GM18861 (cell line): ENCODE data around the gene SMIM28.
A peak's percentile ranks its signal among the peaks of the same experiment; 100 is the strongest.
"Not testable (repeated sequence)": the region's sequence is repeated elsewhere in the genome, so short reads cannot be mapped to it uniquely, and the experiment has no call there.

Experiments used
- ATAC-seq: cut with Tn5 transposase; IDR thresholded peaks from one replicate; pipeline ENCODE4 v1.9.1; 2021; ENCODE audit not compliant: unreplicated experiment

Gene SMIM28

DNA sequence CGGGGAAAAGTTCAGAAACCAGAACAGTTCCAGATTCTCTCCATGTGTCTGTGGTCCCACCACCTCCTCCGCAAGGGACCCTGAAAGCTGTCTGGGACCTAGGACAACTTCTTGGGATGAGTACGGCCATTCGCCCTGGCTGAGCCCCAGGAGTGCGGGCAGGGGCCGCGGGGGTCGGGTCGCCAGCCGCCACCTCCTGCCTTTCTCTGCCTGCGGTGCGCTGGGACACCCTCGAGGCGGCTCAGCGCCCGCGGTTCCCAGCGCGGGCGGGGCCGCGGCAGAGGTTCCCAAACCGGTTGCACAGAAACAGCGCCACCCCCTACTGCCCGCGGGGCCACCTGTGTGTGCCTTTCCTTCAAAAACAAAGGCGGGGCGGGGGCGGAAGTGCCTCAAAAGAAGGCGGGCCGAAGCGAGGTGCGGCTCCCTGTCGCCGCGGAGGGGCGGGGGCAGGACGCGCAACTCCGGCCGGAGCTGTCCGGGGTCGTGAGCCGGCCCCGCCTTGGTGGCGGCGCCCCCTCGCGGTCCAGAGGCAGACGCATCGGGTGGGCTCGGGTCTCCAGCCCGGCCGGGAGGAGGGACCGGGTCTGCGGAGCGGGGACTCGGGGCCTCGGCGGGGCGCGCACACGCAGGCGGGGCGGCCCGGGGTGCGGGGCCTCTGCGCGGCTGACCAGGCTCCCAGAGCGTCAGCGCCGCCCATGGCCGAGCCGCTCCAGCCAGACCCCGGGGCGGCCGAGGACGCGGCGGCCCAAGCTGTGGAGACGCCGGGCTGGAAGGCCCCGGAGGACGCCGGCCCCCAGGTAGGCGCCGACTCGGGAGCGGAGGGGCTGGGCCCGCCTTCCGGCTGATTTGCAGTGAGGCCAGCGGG is 26.3 kb downstream of the SMIM28 start, which contains the start of gene HEBP2:
TSS of gene HEBP2 (plus strand) at position 423 of the 865 bp plus-strand sequence. CDS start at position 696, 273 bp downstream.
- ATAC-seq: peak; percentile 84

DNA sequence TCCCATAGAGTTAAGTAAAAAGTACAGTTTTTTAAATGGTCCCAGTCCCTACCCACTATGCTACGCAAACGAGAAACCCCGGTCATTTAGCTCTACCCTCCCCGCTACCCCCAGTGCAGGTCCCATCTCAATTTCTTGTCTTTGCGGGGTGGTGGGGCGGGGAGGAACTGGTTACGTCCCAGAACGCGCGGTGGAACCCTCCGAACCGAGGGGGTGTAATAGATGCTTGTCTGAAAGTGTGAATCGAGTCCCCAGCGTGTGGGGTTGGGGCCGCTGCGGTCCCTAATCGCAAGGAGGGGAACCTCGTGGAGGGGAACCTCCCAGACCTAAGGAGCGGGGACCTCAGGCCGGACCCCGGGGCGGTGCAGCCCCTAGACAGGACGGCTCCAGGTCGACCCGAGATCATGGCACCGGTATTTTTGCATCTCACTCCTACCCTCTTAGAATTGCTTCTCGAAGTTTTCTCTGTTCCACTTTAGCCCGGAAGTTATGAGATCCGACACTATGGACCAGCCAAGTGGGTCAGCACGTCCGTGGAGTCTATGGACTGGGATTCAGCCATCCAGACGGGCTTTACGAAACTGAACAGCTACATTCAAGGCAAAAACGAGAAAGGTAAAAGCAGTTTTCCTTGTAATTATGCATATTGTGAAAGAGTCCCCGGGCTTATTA is 27.1 kb downstream of the SMIM28 start:
- ATAC-seq: no peak

DNA sequence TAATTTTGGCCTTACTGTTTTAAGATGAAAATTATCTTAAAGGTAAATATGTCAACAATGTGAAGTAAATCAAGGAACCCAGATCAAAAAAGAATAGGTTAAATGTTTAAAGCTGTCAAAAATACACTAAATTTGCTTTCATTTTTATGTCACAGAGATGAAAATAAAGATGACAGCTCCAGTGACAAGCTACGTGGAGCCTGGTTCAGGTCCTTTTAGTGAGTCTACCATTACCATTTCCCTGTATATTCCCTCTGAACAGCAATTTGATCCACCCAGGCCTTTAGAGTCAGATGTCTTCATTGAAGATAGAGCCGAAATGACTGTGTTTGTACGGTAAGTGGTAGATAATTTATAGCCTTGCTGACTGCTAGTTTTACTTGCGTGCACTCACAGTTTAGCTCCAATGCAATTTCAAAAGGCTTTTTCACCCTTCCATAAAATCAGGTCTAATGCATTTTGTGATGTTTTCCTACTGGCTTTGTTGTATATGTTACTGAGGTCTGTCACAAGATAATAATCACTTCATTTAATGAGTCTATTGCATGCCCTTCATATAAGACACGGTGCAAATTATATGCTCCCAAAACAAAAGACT is 28.2 kb downstream of the SMIM28 start:
- ATAC-seq: no peak

DNA sequence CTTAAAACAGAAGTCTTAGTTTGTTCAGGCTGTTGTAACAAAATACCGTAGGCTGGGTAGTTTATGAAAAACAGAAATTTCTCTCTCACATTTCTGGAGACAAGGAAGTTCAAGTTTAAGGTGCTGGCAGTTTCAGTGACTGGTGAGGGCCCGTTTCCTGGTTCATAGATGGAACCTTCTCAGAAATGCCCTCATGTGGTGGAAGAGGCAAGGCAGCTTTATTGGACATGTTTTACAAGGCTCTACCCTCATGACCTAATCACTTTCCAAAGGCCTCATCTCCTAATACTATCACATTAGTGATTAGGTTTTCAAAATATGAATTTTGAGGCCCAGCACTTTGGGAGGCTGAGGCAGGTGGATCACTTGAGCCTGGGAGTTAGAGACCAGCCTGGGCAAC is 28.7 kb downstream of the SMIM28 start:
- no peak for ATAC-seq

DNA sequence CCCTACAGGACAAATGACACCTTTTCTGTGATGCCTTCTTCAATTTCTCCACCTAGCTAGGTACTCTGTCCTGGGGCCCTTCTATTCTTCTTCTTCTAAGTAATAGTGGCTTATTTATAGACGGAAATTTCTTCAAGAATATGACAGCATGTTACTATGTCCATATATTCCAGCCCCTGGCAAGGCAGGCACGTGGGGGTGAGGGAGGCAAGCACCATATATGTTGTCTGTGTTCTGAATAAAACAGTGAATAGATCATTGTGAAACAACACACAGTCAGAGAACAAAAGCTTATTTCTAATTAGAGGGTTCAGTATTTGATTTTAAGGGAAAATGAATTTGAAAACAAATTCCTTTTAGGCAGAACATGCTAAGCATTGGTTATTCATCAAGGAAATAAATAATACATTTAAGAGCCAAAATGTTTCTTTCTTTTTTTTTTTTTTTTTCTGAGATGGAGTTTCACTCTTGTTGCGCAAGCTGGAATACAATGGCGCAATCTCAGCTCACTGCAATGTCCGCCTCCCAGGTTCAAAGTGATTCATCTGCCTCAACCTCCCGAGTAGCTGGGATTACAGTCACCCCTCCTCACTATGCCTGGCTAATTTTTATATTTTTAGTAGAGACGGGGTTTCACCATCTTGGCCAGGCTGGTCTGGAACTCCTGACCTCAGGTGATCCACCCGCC is 32.5 kb downstream of the SMIM28 start:
- ATAC-seq: no peak

DNA sequence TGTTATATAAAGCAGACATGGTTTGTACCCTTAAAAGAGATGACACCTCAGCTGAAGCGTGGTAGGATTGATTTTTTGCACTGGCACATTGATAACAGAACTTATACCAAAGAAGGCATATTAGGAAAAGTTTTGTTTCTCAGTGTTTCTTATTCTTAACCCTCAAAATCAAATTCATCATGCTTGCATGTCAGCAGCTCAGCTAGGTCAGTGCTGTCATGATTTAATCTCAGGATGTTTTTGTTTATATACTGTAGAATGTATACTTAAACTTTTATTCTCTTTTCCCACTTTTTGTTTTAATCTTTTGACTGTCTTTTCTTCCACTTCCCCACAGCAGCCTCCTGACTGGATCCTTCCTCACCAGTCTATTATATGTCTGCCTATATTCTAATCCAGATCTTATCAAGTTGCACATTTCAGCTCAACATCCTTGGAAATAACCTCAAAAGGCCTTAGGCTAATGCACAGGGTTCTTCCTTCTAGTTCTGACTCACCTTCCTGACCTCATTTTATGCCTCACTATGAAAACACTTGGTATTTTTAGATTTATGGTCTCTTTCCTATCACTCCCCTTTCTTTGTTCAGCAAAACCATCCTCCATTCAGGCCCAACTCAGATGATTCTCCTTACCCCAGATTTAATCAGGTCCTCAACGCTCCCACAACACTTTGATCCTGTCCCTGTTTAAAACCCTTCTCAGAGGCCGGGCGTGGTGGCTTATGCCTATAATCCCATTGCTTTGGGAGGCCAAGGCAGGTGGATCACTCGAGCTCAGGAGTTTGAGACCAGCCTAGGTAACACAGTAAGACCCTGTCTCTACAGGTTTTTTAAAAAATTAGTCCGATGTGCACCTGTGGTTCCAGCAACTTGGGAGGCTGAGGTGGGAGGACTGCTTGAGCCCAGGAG is 33.5 kb downstream of the SMIM28 start:
- peak; percentile 49 for ATAC-seq

DNA sequence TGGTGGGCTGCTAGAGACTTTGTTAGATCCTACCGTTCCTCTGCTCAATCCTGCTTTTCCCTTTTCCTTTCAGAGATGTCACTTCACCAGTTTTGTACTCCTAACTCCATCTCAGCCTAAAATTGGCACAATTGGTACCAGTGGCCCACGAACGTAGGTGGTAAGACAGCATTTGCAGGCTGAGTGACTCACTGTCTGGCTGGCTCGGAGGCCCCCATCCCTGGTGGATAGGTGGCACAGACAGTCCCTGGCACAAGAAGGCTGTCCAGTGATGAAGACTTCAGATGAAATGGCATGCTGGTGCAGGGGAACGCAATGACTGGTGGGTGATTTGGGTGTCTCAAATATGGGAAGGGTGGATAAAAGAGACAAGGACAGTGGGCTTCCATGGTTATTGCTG is 37.4 kb downstream of the SMIM28 start:
- no peak for ATAC-seq

DNA sequence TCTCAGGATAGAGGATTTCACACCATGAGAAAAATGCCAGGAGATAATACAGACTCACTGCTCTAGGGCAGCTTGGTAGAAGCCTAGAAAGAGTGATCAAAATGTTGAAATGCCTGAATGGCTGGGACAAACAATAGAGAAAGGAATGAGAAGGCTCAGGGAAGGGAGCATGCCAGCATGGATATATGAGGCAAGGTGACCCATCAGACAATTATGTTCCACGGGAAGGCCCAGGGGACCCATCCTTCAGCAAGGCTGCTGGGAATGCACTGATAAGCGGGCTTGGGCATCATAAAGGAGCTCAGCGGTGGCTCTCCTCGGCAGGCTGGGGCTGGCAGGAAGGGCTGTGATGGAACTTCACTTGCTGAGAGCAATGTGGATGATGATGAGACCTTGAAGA is 38.5 kb downstream of the SMIM28 start:
- ATAC-seq: no peak

DNA sequence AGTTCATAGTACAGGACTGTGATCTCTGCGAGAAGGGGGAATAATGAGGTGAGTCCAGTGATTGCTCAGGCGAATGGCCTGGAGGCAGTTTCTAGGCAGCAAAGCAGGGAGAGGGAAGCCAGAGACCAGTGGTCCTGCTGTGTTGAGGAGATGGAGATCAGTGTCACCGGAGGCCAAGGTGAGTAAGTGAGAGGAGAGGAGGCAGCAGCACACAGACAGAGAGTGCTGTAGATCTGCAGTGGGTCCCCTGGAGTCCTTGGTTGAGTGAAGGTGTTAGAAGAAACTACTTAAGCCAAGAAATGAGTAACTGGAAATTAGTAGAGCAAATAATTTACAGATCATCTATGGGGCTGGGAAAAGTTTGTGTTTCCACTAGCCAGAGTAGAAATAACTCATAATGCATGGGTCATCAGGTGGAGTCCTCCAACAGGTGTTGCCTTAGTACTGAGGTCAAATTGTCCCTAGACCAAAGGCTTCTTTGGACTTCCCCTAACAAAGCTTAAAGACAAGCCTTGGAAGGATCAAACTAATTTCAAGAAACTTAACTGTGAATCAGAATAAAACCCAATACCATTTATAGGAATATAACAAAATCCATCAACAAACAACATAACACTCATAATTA is 39.9 kb downstream of the SMIM28 start:
- no peak for ATAC-seq

DNA sequence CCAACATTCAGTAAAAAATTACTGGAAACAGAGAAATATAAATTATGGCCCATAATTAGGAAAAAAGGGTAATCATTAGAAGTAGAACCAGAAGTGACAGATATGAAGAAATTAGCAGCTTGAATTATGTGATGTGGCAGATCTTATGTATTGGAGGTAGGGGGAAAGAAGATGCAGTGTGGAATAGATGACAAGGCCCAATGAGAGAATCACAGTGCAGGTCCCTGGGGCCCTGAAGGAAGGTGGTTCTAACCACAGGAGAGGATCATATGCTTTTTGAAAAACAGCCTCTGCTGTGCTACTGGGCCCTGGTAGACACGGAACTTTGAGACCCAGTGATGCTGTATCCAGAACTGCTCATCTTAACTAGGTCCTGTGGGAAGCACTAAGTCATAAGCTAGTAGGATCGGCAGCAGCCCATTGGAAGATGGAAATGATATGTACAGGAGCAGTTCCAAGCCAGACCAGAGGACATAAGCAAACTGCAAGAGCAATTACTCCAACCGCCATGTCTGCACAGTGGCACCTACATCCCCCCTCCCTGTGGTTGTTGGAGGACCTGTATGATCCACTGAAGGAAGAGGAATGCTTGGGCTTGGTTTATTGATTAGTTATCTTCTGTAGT is 40.5 kb downstream of the SMIM28 start:
- ATAC-seq: no peak

DNA sequence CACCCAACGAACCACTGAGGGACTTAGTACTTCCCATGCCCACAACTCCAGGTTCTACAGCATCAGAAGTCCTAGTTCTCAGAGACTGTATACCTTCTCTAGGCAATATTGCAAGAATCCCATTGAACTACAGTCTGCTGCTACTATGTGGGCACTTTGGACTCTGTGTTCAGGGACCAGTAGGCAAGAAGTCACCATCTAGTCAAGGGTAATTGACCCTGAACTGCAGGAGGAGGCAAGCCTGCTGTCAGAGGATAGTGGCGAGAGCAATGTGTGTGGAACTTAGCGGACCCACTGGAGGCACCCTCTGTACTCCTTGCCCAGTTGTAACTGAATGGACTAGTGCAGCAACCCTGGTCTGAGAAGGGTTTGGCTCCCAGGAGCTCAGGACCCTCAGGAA is 42.1 kb downstream of the SMIM28 start:
- no peak for ATAC-seq

DNA sequence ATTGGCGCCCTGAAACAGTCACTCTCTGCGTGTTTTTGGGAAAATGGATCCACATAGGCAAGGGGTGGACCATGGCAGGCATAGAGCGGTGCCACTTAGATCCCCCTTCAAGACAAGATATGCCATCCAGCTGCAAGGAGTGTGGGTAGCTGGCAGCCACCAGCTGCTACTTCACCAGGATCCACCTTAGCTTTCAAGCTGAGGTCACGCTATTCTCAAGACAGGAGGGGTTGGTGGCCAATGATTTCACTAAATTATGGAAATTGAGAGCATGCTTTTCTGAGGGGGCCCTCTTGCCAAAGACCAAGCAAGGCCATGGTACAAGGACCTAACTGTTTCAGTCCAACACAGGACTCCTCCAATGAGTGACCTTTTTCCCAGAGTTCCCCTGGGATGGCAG is 42.7 kb downstream of the SMIM28 start:
- ATAC-seq: no peak

DNA sequence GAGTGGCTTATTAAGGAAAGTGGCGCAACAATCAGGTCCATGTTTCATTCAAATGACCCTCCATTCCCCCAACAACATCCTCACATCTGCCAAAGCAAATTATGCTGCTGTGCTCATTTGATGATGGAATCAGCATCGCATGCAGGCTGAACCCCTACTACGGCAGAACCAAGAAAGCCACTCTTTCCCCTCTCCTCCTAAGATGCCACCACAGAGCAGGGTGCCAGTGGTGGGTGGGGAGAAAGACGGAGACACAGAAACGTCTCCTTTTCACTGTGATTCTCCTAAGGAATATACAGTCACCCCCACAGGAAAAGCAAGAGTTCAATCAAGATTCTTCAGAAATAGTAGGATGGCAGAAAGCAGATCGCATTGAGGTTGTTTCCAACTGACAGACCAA is 43.4 kb downstream of the SMIM28 start:
- ATAC-seq: no peak

DNA sequence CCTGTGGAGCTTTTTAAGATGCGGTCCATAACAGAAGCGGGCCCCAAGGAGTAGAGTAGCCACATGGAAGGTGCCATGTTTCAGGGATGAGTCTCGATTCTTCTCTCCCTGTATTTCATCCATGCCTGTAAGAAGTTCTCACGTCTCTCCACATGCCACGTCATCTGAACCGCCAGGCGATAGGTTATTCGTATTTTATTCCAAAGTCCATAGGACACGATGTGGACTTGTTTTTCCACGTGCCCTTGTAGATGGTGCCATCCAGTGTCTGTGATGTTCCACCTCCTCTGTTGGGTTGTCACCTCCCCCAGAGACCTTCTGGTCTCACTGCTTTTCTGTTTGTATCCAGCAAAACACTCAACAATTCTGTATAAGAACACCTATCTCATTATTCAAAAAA is 43.9 kb downstream of the SMIM28 start:
- no peak for ATAC-seq

DNA sequence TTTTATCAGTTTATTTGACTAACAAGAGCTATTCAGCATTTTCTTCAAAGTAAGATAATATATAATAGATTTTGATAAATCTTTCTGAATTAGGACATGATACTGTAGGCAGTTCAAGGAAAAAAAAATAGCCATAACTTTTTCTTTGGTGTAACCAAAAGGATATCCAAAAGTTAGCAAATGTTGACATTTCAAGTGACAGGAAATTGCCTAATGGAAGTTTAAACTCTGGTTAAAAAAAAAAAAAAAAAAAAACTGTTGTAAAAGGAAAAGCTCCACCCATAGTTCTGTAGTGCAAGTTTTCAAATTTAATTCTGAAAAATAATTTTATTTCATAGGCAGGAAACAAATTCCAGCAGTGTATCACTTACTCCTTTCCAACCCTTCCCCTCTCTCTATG is 45.2 kb downstream of the SMIM28 start:
- no peak for ATAC-seq

DNA sequence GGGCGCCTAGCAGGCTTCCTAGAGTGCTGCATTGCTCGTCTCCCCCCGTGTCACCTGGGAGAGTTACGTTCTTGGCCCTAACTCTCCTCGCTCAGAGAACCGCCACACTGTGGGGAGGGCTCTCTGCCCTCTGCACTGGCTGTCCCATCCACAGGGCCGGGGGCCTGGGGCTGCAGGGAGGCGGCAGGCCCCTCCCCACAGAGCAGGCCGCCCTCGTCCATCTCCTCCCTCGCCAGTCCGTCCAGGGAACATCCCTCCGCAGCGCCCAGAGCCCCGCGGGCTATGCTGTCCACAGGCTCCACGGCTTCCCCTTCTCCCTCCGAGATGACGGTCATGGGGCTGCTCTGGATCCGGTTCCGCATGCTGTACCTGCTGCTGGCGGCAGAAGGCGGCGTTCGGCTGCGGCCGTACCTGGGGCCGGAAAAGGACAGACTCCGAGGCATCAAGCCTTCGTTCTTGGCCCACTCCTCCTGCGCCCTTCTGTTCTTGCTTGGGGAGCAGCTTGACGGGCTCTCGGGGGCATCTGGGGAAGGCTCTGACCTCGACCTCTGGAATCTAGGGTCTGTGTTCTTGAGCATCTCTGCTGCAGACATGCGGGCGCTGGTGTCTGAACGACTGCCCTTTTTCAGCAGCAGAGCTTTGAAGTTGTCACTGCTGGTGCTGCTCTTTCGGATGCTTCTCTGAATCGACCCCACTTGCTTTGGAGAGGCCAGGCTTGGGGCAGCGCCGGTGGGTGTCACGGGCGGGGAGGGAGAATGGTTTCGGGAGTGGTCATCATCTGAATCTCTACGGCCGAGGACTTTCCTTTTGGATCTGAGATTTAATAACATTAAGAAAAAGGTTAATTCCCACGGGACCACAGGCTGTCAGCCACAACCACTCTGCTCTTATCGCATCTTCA is 46.5 kb downstream of the SMIM28 start:
- ATAC-seq: no peak

DNA sequence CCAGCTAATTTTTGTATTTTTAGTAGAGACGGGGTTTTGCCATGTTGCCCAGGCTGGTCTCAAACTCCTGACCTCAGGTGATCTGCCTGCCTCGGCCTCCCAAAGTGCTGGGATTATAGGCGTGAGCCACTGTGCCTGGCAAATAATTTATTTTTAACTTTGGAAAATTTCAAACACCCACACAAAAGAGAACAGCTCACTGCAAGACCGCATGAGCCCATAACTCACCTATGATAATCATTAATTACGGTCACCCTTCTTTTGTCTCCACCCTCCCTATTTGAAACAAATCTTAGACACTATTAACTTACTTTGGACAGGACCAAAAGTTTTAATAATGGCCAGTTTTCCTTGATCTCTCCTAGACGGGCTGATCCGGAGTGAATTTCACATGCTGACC is 47.6 kb downstream of the SMIM28 start:
- ATAC-seq: not testable (repeated sequence)

DNA sequence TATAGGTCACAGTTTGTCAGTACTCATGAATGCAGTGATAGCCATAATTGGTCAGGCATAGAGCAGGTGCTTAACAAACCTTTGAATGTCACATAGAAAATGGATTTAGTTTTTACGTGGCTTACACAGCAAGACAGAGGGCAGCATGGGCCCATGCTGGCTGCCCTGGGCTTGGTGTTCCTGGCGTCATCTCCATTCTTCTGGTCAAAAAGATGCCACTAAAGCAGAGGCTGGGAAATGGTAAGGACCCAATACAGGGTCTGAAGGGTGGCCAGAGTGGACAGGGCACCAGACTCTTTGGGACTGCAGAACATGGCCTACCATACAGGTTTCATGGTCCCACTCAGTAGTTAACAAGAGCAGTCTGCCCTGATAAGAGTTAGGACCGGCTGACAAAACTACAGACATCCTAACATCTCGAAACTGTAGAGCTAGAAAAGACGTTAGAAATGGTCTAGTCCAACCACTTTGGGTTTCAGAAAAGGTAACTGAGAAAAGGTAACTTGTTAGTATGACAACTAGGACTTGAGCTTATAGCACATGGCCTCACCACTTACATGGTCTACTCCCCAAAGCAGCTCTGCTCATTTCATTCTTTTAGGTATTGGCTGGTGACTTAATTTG is 48.9 kb downstream of the SMIM28 start:
- ATAC-seq: no peak
